GM10248 (cell line): ENCODE results near the gene UPP1.

Source experiments
- CTCF ChIA-PET: fragments of 300-600 bp; sonication (Branson Sonifier 250); formaldehyde crosslinking; extraction: SDS; loops from one replicate; lab custom pipeline; 2021; ENCODE audit warnings: antibody characterized with exemption; lab: Yijun Ruan, JAX
- POLR2A ChIA-PET: fragments of 350-650 bp; sonication (Branson Sonifier 250); formaldehyde crosslinking; extraction: SDS; loops from one replicate; lab custom pipeline; 2020; ENCODE audit warnings: antibody characterized with exemption; lab: Yijun Ruan, JAX
- DNase-seq: peaks from one replicate; pipeline ENCODE4 v3.0.0; 2012; ENCODE audit errors: extremely low spot score
- TF ChIP-seq, protein P1 (sequence below): IDR thresholded peaks from 2 replicates; pipeline ENCODE4 v1.5.1; 2012; ENCODE audit warnings: mild to moderate bottlenecking, low read depth; ENCODE audit errors: extremely low read depth, missing control alignments, control extremely low read depth

UPP1 gene

GRCh38 chr7:48091506-48092433 lies 2.7 kb downstream of the UPP1 start:
- CTCF ChIA-PET = interaction anchor here (0.7 to 2.7 kb wide), 8 partner anchors 10 to 826 kb away, joined by 3 to 13 read pairs (median 5); no protein-coding TSS in a partner anchor
- TF ChIP-seq, protein P1, sequence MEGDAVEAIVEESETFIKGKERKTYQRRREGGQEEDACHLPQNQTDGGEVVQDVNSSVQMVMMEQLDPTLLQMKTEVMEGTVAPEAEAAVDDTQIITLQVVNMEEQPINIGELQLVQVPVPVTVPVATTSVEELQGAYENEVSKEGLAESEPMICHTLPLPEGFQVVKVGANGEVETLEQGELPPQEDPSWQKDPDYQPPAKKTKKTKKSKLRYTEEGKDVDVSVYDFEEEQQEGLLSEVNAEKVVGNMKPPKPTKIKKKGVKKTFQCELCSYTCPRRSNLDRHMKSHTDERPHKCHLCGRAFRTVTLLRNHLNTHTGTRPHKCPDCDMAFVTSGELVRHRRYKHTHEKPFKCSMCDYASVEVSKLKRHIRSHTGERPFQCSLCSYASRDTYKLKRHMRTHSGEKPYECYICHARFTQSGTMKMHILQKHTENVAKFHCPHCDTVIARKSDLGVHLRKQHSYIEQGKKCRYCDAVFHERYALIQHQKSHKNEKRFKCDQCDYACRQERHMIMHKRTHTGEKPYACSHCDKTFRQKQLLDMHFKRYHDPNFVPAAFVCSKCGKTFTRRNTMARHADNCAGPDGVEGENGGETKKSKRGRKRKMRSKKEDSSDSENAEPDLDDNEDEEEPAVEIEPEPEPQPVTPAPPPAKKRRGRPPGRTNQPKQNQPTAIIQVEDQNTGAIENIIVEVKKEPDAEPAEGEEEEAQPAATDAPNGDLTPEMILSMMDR = no peak
- DNase-seq = no peak
- POLR2A ChIA-PET = no interaction called here

GRCh38 chr7:48094861-48095293 lies 5.8 kb downstream of the UPP1 start:
- CTCF ChIA-PET = interaction anchor here (1.8 to 2.7 kb wide), 3 partner anchors 15 to 150 kb away, joined by 4 to 23 read pairs (median 12); no protein-coding TSS in a partner anchor
- TF ChIP-seq, protein P1 = no peak
- DNase-seq = no peak
- POLR2A ChIA-PET = no interaction called here

GRCh38 chr7:48096273-48096672 lies 7.2 kb downstream of the UPP1 start:
- POLR2A ChIA-PET = no interaction called here
- CTCF ChIA-PET = interaction anchor here (0.8 to 2.7 kb wide), 5 partner anchors 11 to 151 kb away, joined by 4 to 23 read pairs (median 4); no protein-coding TSS in a partner anchor
- no peak for DNase-seq
- TF ChIP-seq, protein P1 = no peak

DNA sequence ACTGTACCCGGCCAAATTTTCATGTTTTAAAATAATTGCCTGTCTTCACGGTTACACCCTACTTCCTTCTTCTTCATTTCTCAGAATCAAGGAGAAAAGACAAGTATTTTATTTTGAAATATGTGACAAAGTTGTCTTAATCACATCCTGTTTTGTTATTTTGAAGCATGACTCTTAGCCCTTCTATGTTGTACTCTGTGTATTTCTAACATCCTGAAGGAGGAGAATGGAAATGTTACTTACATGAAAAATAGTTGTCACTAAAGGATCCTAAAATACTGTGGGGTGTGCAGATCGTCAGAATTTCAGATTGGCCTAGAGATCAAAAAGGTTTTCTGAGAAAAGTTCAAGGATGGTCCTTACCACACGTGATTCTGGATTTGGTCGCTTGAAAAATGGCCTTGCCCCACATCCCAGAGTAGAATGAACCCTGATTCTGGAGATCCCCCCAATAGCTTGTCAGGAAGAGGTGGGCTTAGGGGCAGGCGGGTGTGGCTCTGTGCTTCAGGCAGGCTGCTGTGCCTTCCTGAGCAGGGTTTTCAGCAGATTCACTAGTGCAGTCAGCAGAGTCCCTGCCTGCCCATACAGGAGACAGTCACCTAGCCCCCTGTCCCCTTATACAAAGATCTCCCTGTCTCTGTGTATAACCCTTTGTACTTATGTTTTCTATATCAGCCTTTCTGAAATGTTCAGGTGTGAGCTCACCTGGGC lies 8.6 kb downstream of the UPP1 start:
- DNase-seq = no peak
- ChIA-PET CTCF (interaction anchor here (1.5 to 1.9 kb wide), 2 partner anchors 9 to 13 kb away, joined by 6 read pairs; partner anchors contain the start of gene UPP1), POLR2A (no interaction called here)

DNA sequence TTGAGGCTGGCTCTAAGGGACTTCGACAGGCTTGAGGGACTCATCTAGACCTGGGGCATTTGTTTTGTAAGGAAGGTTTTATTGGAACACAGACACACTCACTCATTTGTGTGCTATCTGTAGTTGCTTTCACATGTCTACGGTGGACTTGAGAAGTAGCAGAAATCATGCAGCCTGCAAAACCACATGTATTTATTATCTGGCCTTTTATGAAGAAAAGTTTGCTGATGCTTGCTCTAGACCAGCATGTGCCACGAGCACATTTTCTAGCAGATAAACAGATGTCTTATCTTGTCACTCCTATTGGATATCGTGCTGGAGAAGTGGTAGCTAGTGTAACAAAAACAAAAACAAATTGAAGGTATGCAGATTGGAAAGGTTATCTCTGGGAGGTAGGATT lies 9.8 kb downstream of the UPP1 start:
- CTCF ChIA-PET = interaction anchor here (1.0 to 1.9 kb wide), 3 partner anchors 10 to 154 kb away, joined by 5 to 6 read pairs (median 6); partner anchors contain the start of gene UPP1
- POLR2A ChIA-PET = no interaction called here
- DNase-seq = no peak
- TF ChIP-seq, protein P1 = no peak

More for the DNA sequence above, 8.6 kb downstream of the UPP1 start:
- TF ChIP-seq, protein P1 = no peak

- no peak for DNase-seq
- POLR2A ChIA-PET = no interaction called here
- CTCF ChIA-PET = interaction anchor here (1.9 to 2.0 kb wide), 2 partner anchors 10 to 11 kb away, joined by 6 to 11 read pairs; partner anchors contain the start of gene UPP1
- TF ChIP-seq, protein P1 = no peak
These were observed 10.7 kb downstream of the UPP1 start for GRCh38 chr7:48099781-48100180.
